Effector CD8-positive, alpha-beta T cell (primary cell): ENCODE measurements around the gene SBF1.

Experiments used
- DNase-seq: peaks from one replicate; lab custom pipeline; 2025; lab: John Stamatoyannopoulos, UW

The SBF1 gene

GRCh38 chr22:50505776-50506610 is 31.2 kb upstream of the SBF1 start:
- DNase-seq: no peak

GRCh38 chr22:50505276-50505775 is 30.5 kb upstream of the SBF1 start:
- DNase-seq: no peak

GRCh38 chr22:50504369-50505211 is 29.8 kb upstream of the SBF1 start:
- DNase-seq: no peak

GRCh38 chr22:50503475-50504145 is 28.8 kb upstream of the SBF1 start:
- DNase-seq: no peak

- DNase-seq: no peak
These were observed 28.0 kb upstream of the SBF1 start for GRCh38 chr22:50502628-50503474.

- DNase-seq: no peak
These were observed 27.3 kb upstream of the SBF1 start for GRCh38 chr22:50502096-50502495.

- DNase-seq: no peak
These were observed 25.6 kb upstream of the SBF1 start for GRCh38 chr22:50500452-50500851.

GRCh38 chr22:50498322-50498890 is 23.6 kb upstream of the SBF1 start:
- DNase-seq: peak; percentile 48

- DNase-seq: no peak
These were observed 22.3 kb upstream of the SBF1 start for GRCh38 chr22:50497093-50497492.

GRCh38 chr22:50490531-50491308 is 15.9 kb upstream of the SBF1 start:
- no peak for DNase-seq

- no peak for DNase-seq
These were observed 14.8 kb upstream of the SBF1 start for GRCh38 chr22:50489363-50490243.

- DNase-seq: no peak
These were observed 14.1 kb upstream of the SBF1 start for GRCh38 chr22:50488886-50489285.

- no peak for DNase-seq
These were observed 13.3 kb upstream of the SBF1 start for GRCh38 chr22:50488006-50488677.

GRCh38 chr22:50487290-50488005 is 12.6 kb upstream of the SBF1 start:
- DNase-seq: no peak

- DNase-seq: no peak
These were observed 11.9 kb upstream of the SBF1 start, which contains the start of gene MIOX for GRCh38 chr22:50486561-50487289. MIOX (plus strand) TSS chr22:50486859; CDS start chr22:50486898, 39 bp downstream.

- no peak for DNase-seq
These were observed 10.6 kb upstream of the SBF1 start for GRCh38 chr22:50485221-50486131.
